PFSK-1 (cell line): Measurements from ENCODE around the gene TTC34.

Experiments used
- FOXP2 ChIP-seq: optimal IDR thresholded peaks from 2 replicates; pipeline ENCODE3; 2011; ENCODE audit warnings: borderline replicate concordance, control low read depth, inconsistent platforms; ENCODE audit not compliant: insufficient read depth; ENCODE audit errors: extremely low read length, extremely low read depth
- POLR2AphosphoS5 ChIP-seq: IDR thresholded peaks from 2 replicates; pipeline ENCODE4 v1.6.1; 2012; ENCODE audit warnings: low read depth, mild to moderate bottlenecking, control low read depth, low read length, moderate library complexity
- REST ChIP-seq, 2 experiments: IDR thresholded peaks; 2 replicates each; pipeline versions ENCODE4 v1.6.1 to v1.8.0; 2011 to 2012; ENCODE audit warnings: low read depth in 2 of 2, low read length in 2 of 2, control low read depth in 1 of 2, inconsistent platforms in 1 of 2, mild to moderate bottlenecking in 1 of 2, moderate library complexity in 1 of 2; ENCODE audit not compliant: insufficient read depth in 1 of 2
- SIN3A ChIP-seq: IDR thresholded peaks from 2 replicates; pipeline ENCODE4 v1.6.1; 2012; ENCODE audit warnings: mild to moderate bottlenecking, low read length, moderate library complexity, borderline replicate concordance; ENCODE audit not compliant: insufficient read depth
- TAF1 ChIP-seq: IDR thresholded peaks from 2 replicates; pipeline ENCODE4 v1.6.1; 2012; ENCODE audit warnings: low read length, control low read depth, borderline replicate concordance; ENCODE audit not compliant: insufficient read depth

The TTC34 gene

DNA sequence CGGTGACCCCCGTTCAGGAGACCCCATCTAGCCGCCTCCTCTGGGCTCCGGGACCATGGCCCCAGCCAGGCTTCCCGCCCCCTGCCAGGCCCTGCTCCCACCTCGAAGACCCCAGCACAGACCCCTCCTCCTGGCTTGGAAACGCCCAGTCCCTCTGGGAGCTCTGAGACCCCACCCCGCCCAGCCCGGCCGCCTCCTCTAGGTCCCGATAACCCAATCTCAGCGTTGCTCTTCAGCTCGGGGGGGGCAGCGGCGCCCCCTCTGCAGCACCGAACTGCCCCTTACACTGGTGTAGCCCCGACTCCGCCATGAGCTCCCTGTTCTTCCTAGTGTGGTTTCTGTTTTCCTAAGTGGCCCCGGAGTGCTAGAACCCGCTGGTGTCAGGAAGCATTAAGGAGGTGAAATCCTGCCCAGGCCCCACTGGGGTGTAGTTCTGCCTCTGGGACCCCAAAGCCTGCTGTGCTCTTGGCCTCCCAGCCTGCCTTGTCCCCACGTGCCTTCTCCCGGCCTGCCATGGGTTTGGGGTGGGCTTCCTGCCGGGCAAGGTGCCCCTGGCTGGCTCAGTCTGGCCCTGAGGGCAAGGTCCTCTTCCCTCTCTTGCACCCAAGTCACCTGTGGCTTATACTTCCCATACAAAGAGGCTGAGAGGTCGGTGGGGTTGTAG lies 157.9 kb downstream of the TTC34 start:
- TF ChIP-seq REST (IDR thresholded peaks at IDR 0.05; ENCODE audit: insufficient read depth in 1 of 2, low read depth in 2 of 2, low read length in 2 of 2), result no peak

GRCh38 chr1:2642560-2643413 lies 158.7 kb downstream of the TTC34 start:
- TF ChIP-seq REST (IDR thresholded peaks at IDR 0.05; ENCODE audit: insufficient read depth in 1 of 2, low read depth in 2 of 2, low read length in 2 of 2), result no peak
- peak; percentile 72; the same call in 1 of the 2 replicates for TF ChIP-seq POLR2AphosphoS5
- TF ChIP-seq FOXP2, result peak; percentile 15

DNA sequence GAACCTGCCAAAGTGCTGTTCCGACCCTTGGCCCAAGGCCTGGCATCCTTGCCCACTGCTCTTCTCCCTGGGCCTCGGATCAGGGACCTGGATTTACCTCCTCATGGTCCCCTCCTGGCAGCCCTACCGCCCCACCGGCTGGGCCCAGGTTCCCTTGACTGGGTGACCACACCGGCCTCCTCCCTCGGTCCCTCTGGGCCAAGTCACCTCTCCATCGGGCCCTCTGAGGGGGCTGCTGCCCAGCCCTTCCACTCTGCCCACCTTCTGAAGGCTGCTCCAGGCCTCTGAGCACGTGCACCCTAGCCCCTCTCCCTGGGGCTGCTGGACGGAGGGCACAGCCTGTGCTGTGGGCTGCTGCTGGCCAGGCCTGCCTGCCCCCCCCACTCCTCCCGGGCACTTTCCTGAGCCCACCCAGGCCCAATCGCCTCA lies 159.3 kb downstream of the TTC34 start:
- TF ChIP-seq REST (IDR thresholded peaks at IDR 0.05; ENCODE audit: insufficient read depth in 1 of 2, low read depth in 2 of 2, low read length in 2 of 2) (no peak), SIN3A (no peak), TAF1 (no peak), FOXP2 (no peak), POLR2AphosphoS5 (no peak)

DNA sequence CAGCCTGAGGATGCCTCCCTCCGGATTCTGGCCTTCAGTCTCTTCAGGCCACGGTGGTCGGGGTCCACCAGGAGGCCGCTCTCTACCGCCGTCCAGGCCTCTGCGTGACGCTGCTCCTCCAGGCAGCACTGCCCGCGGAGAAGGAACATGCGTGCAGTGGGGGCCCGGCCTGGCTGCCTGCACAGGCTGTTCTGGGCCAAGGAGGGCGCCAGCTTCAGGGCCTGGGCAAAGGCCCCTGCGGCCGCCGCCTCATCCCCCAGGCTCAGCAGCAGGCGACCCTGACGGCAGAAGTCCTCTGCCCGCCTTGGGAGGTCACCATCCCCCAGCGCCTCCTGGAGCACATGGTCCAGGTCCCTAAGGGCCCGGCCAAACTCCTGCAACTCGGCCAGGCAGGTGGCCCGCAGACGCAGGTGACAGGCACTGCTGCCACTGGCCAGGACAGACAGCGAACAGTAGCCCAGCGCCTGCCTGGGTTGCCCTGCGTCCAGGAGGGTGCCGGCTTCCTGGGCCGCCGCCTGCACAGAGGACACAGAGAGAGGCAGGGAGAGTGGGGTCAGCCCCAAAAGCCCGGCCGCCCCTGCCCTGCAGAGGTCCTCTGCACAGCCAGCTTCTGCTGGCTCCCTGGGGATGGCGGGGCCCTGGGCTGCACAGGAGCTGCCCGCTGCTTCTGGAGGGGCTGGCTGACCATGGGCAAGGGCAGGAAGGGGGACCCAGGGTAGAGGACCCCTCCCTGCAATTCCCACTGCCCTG lies 159.9 kb downstream of the TTC34 start:
- TF ChIP-seq FOXP2, result no peak
- no peak for TF ChIP-seq POLR2AphosphoS5
- TF ChIP-seq TAF1, result no peak
- TF ChIP-seq REST (IDR thresholded peaks at IDR 0.05; ENCODE audit: insufficient read depth in 1 of 2, low read depth in 2 of 2, low read length in 2 of 2), result no peak
- TF ChIP-seq SIN3A, result no peak
